HPDE6-E6E7 (cell line): ENCODE data around the gene CBFA2T3.
"Not testable (repeated sequence)": the region's sequence is repeated elsewhere in the genome, so short reads cannot be mapped to it uniquely, and the experiment has no call there.

Experiments used
- DNase-seq: peaks from one replicate; pipeline ENCODE4 v3.0.0; 2011; ENCODE audit warnings: missing footprints; ENCODE audit errors: extremely low spot score

The CBFA2T3 gene

DNA sequence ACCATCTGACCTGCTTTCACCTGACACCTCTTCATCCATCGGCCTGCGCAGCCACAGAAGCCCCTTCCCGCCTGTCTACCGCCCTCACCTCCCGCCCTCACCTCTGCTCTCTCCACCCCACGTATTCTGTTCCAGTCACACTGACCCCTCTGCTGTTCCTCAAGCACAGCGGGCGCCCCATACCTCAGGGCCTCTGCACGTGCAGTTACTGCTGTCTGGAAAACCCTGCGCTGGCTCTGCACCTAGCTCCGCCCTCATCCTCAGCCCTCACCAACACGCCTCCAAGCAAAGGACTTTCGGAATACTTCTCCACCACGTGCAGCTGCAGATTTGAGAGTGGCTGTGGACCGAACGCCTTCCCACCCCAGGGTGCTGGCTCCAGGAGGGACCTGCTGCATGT is 85.9 kb downstream of the CBFA2T3 start:
- no peak for DNase-seq

DNA sequence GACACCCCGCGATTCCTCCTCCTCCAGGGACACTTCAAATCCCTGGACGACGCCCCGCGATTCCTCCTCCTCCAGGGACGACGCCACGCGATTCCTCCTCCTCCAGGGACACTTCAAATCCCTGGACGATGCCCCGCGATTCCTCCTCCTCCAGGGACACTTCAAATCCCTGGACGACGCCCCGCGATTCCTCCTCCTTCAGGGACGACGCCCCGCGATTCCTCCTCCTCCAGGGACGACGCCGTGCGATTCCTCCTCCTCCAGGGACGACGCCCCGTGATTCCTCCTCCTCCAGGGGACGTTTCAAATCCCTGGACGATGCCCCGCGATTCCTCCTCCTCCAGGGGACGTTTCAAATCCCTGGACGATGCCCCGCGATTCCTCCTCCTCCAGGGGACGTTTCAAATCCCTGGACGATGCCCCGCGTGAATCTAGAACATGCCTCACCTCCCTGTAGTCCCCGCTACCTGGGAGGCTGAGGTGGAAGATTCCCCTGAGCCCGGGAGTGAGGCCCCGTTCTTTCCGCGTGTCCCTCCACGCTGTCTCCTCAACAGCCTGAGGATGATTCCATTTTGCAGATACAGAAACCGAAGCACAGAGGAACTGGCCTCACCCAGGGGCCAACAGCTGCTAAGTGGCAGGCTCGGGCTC is 87.2 kb downstream of the CBFA2T3 start:
- DNase-seq, result not testable (repeated sequence)

- DNase-seq, result no peak
Observed at GRCh38 chr16:88888461-88889387, 88.3 kb downstream of the CBFA2T3 start.

DNA sequence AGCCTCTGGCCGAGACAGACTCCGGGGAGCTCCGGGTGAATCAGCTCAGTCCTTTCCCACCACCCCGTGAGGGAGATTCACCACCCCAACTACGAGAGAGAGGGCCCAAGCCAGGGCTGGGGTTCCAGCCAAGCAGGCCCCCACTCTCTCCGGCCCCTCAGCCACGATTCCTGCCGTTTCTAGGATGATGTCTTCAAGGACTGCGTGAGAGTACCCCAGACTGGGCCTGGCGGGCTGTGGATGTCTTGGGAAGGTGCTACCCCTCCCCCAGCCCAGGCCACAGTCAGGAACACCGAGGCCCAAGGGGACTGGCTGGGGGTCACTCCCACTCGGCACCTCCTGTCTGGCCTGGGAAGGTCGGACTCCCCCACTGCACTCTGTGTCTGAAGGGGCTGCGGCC is 89.0 kb downstream of the CBFA2T3 start:
- DNase-seq, result no peak

- DNase-seq, result no peak
Observed at GRCh38 chr16:88886845-88887521, 90.0 kb downstream of the CBFA2T3 start.

GRCh38 chr16:88886420-88886844 is 90.6 kb downstream of the CBFA2T3 start:
- no peak for DNase-seq

DNA sequence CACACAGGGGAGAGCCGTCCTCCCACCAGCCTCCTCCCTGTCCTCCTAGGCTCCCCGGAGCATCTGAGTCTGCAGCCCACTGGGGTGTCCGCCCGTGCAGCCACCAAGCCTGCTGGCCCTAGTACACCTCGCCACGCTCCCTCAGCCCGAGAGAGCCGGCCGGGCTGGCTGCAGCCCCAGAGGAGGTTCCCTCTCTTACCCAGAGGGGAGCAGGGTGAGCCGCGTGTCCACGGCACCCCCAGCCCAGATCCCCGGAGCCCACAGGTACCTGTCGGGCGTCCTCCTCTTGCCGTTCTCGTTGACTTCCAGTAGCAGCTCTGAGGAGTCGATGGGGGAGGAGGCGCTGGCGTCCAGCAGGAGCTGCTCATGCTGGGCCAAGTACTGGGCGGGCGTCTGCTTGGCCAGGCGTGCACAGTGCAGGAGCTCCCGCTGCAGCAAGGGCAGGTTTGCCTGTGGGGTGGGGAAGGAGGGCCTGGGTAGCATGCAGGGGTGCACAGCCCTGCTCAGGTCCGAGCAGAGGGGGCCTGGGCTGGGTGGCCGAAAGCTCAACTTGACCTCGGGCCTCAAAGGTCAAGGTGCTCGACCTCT is 91.2 kb downstream of the CBFA2T3 start:
- DNase-seq, result no peak

DNA sequence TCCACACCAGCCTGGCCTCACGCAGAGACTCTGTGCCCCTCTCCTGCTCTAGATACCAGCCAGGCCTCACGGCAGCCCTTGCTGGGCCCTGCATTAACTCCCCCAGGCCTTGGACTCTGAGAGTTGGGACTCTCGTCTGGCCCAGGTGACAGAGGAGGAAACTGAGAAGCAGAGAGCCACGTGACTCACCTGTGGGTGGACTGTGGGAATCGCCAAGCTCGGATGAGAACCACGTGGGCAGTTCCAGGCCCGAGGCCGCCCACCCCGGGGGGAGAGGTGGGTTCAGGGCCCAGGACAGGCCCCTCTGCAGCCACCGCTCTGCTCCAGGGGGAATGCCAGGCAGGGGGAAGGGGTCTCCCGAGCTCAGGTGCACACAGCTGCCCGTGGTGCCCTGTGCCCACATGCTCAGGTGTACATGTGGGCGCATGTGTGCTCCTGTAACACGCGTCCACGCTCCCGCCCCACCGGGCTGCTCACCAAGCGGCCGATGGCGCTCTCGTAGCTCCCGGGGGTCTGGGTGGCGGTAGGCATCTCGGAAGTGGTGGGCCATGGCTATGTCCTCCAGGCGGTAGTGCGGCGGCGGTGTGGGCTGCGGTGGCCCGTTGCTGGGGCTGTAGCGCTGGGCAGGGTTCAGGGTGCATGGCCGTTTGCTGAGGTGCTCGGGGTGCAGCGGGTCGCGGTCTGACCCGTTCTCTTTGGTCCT is 92.3 kb downstream of the CBFA2T3 start:
- DNase-seq, result no peak

GRCh38 chr16:88883946-88884345 is 93.1 kb downstream of the CBFA2T3 start:
- DNase-seq, result no peak

- DNase-seq, result no peak
Observed at GRCh38 chr16:88883117-88883895, 93.7 kb downstream of the CBFA2T3 start.

DNA sequence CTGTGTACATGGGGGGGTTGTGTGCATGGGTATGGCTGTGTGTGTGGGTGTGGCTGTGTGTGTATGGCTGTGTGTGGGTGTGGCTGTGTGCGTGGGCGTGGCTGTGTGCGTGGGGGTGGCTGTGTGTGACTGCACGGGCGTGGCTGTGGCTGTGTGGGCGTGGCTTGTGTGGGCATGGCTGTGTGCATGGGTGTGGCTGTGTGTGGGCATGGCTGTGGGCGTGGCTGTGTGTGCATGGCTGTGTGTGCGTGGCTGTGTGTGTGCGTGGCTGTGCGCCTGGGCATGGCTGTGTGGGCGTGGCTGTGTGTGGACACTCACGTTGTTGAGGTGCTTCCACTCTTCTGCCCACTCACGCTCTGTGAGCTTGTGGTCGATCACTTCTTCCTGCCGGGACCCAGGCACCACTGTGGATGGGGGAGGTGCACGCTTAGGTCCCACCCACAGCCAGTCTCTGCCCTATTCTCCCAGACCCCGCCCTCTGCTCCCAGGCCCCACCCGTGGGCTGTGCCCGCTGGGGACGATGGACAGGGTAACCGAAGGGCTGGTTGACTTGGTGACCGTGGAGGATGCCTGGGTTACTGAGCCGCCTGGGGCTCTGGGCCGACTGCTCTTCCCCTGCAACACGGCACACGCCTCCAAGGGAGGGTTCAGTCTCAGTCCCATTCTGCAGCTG is 94.5 kb downstream of the CBFA2T3 start:
- DNase-seq, result no peak

DNA sequence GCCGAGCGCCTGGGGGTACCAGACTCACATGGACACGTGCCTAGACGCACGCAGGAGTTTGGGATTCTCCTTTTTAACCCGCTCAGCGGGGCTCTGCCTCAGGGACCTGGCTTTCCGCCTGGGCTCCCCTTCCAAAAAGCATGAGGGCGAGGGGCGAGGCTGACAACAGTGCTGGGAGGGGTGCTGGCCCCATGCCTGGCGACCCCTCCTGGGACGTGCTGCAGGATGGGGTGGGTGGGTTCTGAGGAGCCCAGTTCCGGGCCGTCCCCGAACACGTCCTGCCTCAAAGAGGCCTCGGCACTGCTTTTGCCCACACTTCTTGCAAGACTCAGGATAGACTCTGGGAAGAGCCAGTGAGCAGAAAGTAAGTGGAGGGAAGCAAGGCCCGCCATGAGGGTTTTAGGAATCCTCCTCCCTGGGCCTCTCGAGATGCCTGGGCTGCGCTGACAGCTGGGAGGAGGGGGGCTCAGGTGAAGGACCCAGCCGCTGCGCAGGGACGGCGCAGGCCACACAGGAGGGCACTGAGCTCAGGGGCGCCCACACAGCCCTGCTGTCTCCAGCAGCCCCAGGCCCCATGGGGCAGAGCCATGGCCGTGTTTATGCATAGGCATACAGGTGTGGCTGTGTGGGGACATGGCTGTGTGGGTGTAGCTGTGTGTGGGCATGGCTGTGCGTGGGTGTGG is 95.2 kb downstream of the CBFA2T3 start:
- DNase-seq, result no peak

DNA sequence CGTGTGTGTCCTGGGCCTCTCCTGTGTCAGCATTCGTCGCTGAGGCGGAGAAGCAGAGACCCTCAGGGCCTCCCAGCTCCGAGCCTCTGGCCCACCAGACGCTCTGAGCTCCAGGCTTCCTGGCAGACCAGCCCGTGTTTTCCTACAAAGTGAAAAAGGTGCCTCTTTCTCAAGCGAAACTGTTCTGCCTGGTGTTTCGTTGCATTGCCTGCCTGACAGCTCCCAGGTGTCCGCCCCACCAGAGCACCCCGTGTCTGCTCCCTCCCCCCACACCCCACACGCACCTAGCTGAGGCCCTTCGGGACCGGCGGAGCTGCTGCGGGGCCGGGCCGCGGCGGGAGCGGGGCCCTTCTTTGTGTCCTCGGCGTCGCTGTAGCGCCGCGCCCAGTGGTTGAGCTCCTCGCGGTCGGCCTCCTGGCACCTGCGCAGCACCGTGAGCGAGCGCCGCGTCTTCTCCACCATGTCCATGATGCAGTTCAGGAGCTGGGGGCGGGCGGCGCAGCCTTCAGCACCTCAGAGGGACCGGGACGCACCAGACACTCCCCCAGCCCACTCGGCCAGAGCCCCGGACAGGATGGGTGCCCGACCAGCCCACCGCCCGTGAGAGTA is 95.9 kb downstream of the CBFA2T3 start:
- DNase-seq, result no peak

DNA sequence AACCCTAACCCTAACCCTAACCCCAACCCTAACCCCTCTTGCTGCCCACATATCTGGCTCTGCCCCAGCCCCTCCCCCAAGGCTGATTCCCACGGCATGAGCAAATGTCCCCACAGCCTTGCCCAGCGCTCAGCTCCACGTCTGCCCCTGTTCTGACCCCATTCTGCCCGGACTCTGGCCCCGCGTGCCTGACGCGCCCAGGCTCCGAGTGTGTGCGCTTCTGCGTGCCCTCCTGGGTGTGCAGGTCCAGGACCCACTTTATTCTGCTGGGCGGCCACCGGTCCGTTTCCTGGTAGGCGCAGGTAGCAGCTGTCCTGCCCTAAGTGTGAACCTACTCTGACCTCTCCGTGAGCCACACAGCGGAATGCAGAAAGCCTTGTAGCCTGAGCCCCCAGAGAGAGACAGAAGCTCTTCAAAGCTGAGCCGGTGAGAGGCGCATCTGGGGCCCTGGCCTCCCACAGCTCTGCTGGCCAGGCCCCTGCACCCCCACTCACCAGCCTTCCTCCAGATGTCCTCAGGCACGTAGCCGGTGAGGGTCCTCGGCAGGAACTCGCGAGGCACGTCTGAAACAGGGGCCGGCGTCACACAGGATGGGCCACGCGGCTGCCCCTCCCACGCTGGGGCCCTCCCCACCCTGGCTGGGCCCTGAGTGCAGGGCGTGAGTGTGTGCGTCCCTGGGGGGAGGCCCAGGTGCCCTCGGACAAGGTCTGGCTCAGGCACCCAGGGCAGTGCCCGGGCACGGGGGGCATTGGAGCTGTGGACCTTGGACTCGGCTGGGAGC is 96.6 kb downstream of the CBFA2T3 start:
- no peak for DNase-seq

- no peak for DNase-seq
Observed at GRCh38 chr16:88879788-88880055, 97.3 kb downstream of the CBFA2T3 start.

- peak; percentile 58 for DNase-seq
Observed at GRCh38 chr16:88878967-88879787, 97.8 kb downstream of the CBFA2T3 start.

DNA sequence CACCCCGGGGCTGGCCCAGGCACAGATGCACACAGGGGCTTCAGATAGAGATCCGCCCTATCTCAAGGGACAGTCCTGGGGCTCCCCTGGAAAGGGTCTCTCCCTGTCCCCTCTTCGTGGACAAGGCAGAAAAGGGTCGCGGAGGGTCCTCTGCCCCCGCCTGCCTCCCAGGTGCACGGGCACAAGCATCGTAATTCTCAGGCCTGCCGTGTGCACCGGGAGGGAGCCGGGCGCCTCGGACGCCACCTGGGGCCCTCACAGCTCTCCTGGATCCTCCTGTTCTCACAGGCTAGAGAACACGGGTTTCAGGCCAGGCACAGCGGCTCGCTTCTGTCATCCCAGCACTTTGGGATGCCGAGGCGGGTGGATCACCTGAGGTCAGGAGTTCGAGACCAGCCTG is 98.7 kb downstream of the CBFA2T3 start:
- no peak for DNase-seq
